ENCODE data around the gene DNAJB6. TPM values are rescaled to one million over a fixed set of nuclear protein-coding genes. Genes with fewer than 3 reads are reported as not detected.

Gene DNAJB6
- total RNA-seq, 1 experiment from 2014 or later: 201 TPM

DNA sequence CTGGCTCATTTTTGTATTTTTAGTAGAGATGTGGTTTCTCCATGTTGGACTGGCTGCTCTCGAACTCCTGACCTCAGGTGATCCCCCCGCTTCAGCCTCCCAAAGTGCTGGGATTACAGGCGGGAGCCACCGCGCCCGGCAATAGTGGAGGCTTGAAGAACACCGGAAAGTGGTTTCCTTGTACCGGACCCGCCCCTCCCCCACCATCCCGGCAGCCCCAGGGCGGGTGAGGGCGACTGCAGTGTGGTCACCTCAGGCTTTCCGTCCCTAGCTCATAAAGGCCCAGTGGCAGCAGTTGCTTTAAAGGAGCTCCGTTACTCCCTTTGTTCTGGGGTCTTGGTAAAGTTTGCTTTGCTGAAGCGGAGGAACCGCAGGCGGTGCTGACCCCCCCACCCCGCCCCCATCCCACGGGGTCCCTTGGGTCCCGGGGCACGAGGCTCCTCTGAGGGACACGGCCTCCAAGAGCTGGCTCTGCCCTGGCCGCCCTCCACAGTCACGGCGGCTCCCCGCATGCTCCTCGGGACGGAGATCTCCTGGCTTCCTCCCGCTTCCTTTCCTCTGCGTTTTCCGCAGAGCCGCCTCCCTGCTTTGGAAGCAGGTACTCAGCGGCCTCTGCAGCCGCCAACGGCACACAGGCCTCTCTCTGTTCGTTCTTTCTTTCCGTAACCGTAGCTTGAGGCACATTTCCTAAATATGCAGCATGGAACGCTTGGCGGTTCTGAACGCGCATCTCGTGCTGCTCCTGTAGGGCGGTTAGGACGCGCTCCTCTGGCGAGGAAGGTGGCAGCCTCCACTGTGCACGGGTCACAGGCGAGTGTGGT, 77.3 kb downstream of the DNAJB6 start:
- POLR2A ChIA-PET: no interaction called here
- Histone ChIP-seq H3K4me1 (ENCODE audit: control insufficient read depth, insufficient read depth, low read length) (no peaks in the 10 kb centered on the region), H3K27ac (ENCODE audit: low read length) (no peak overlapping the region), H3K36me3 (ENCODE audit: control insufficient read depth, insufficient read depth, low read length) (peaks cover 9% of the 10 kb centered on the region), H3K27me3 (ENCODE audit: control insufficient read depth, insufficient read depth, low read length) (no peaks in the 10 kb centered on the region), H3K9me3 (ENCODE audit: control insufficient read depth, insufficient read depth, low read depth, low read length) (no peaks in the 10 kb centered on the region), H3K4me3 (ENCODE audit: low read depth in 2 of 2, low read length in 2 of 2) (no peak overlapping the region)
- intact Hi-C loops (cut with micrococcal nuclease; ENCODE audit: unreplicated experiment) (no loop called here), in situ Hi-C loops (cut with HindIII; ENCODE audit: low pct_unique_long_range_greater_than_20kb, low sequenced_read_pairs) (no loop called here)
- DNase-seq (ENCODE audit: low read depth, low spot score) (no peak), ATAC-seq (no peak)
- CTCF ChIA-PET: no interaction called here
- BruUV-seq (replicated peaks): no TSS peak
- TF ChIP-seq, protein P1, sequence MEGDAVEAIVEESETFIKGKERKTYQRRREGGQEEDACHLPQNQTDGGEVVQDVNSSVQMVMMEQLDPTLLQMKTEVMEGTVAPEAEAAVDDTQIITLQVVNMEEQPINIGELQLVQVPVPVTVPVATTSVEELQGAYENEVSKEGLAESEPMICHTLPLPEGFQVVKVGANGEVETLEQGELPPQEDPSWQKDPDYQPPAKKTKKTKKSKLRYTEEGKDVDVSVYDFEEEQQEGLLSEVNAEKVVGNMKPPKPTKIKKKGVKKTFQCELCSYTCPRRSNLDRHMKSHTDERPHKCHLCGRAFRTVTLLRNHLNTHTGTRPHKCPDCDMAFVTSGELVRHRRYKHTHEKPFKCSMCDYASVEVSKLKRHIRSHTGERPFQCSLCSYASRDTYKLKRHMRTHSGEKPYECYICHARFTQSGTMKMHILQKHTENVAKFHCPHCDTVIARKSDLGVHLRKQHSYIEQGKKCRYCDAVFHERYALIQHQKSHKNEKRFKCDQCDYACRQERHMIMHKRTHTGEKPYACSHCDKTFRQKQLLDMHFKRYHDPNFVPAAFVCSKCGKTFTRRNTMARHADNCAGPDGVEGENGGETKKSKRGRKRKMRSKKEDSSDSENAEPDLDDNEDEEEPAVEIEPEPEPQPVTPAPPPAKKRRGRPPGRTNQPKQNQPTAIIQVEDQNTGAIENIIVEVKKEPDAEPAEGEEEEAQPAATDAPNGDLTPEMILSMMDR (IDR thresholded peaks at IDR 0.05): no peak
- TF ChIP-seq, protein P2, sequence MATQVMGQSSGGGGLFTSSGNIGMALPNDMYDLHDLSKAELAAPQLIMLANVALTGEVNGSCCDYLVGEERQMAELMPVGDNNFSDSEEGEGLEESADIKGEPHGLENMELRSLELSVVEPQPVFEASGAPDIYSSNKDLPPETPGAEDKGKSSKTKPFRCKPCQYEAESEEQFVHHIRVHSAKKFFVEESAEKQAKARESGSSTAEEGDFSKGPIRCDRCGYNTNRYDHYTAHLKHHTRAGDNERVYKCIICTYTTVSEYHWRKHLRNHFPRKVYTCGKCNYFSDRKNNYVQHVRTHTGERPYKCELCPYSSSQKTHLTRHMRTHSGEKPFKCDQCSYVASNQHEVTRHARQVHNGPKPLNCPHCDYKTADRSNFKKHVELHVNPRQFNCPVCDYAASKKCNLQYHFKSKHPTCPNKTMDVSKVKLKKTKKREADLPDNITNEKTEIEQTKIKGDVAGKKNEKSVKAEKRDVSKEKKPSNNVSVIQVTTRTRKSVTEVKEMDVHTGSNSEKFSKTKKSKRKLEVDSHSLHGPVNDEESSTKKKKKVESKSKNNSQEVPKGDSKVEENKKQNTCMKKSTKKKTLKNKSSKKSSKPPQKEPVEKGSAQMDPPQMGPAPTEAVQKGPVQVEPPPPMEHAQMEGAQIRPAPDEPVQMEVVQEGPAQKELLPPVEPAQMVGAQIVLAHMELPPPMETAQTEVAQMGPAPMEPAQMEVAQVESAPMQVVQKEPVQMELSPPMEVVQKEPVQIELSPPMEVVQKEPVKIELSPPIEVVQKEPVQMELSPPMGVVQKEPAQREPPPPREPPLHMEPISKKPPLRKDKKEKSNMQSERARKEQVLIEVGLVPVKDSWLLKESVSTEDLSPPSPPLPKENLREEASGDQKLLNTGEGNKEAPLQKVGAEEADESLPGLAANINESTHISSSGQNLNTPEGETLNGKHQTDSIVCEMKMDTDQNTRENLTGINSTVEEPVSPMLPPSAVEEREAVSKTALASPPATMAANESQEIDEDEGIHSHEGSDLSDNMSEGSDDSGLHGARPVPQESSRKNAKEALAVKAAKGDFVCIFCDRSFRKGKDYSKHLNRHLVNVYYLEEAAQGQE (IDR thresholded peaks at IDR 0.05; ENCODE audit: insufficient read depth in 1 of 2, low read depth in 2 of 2, low read length in 1 of 2): no peak
- TF ChIP-seq POLR2AphosphoS5 (IDR thresholded peaks at IDR 0.05; ENCODE audit: low read depth, low read length) (no peak), SIN3A (IDR thresholded peaks at IDR 0.05; ENCODE audit: borderline replicate concordance, insufficient read depth, low read depth, low read length) (no peak), TCF7L2 (IDR thresholded peaks at IDR 0.05; ENCODE audit: low read depth, low read length) (no peak)

DNA sequence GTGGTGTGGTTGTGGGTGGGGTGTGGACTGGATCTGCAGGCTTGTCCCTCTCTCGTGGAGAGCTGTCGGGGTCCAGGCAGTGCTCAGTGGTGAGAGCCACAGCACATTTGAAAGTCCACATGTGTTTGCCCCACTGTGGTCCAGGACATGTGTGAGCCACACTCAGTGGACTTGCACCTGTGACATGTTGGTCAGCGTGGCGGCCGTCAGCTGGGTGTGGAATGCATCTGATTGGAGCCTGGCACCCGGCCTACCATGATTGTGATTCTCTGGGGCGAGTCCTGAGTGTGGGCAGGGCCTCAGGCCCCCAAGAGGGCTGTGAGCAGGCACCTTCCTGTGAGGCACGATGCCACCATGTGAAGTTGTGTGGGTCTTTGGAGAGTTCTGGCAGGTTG, 77.9 kb downstream of the DNAJB6 start:
- ATAC-seq (no peak), DNase-seq (ENCODE audit: low read depth, low spot score) (no peak)
- POLR2A ChIA-PET: no interaction called here
- Histone ChIP-seq H3K4me1 (ENCODE audit: control insufficient read depth, insufficient read depth, low read length) (no peaks in the 10 kb centered on the region), H3K27me3 (ENCODE audit: control insufficient read depth, insufficient read depth, low read length) (no peaks in the 10 kb centered on the region), H3K27ac (ENCODE audit: low read length) (no peak overlapping the region), H3K9me3 (ENCODE audit: control insufficient read depth, insufficient read depth, low read depth, low read length) (no peaks in the 10 kb centered on the region), H3K4me3 (ENCODE audit: low read depth in 2 of 2, low read length in 2 of 2) (no peak overlapping the region), H3K36me3 (ENCODE audit: control insufficient read depth, insufficient read depth, low read length) (peaks cover 8% of the 10 kb centered on the region)
- intact Hi-C loops (cut with micrococcal nuclease; ENCODE audit: unreplicated experiment) (no loop called here), in situ Hi-C loops (cut with HindIII; ENCODE audit: low pct_unique_long_range_greater_than_20kb, low sequenced_read_pairs) (no loop called here)
- CTCF ChIA-PET: no interaction called here
- BruUV-seq (replicated peaks): no TSS peak
- TF ChIP-seq, protein P2 (IDR thresholded peaks at IDR 0.05; ENCODE audit: insufficient read depth in 1 of 2, low read depth in 2 of 2, low read length in 1 of 2): no peak
- TF ChIP-seq SIN3A (IDR thresholded peaks at IDR 0.05; ENCODE audit: borderline replicate concordance, insufficient read depth, low read depth, low read length): no peak
- TF ChIP-seq TCF7L2 (IDR thresholded peaks at IDR 0.05; ENCODE audit: low read depth, low read length): no peak
- TF ChIP-seq POLR2AphosphoS5 (IDR thresholded peaks at IDR 0.05; ENCODE audit: low read depth, low read length): no peak
- TF ChIP-seq, protein P1 (IDR thresholded peaks at IDR 0.05): no peak
